Parathyroid adenoma (tissue), 2 donors: ENCODE data around the gene OR9I1.

Experiments used
- H2AFZ ChIP-seq: fragments of 300-600 bp; sonication (generic); one replicate; pipeline ENCODE4 v1.7.0; 2017; ENCODE audit warnings: antibody characterized with exemption, mild to moderate bottlenecking
- H3K27ac ChIP-seq: fragments of 300-600 bp; sonication (generic); one replicate; pipeline ENCODE4 v1.7.0; 2017
- H3K27me3 ChIP-seq: fragments of 300-600 bp; sonication (generic); one replicate; pipeline ENCODE4 v1.7.0; 2017; ENCODE audit warnings: low read length; ENCODE audit not compliant: control insufficient read depth, insufficient read depth
- H3K36me3 ChIP-seq: fragments of 300-600 bp; sonication (generic); one replicate; pipeline ENCODE4 v1.7.0; 2017; ENCODE audit warnings: low read length; ENCODE audit not compliant: control insufficient read depth, insufficient read depth
- H3K4me1 ChIP-seq: fragments of 300-600 bp; sonication (generic); one replicate; pipeline ENCODE4 v1.7.0; 2017; ENCODE audit warnings: control low read depth
- H3K4me2 ChIP-seq: fragments of 300-600 bp; sonication (generic); one replicate; pipeline ENCODE4 v1.7.0; 2017; ENCODE audit warnings: low read length
- H3K4me3 ChIP-seq: fragments of 300-600 bp; sonication (generic); one replicate; pipeline ENCODE4 v1.7.0; 2017; ENCODE audit warnings: low read depth, low read length
- H3K79me2 ChIP-seq: fragments of 300-600 bp; sonication (generic); one replicate; pipeline ENCODE4 v1.7.0; 2017; ENCODE audit warnings: control low read depth
- H3K9ac ChIP-seq: fragments of 300-600 bp; sonication (generic); one replicate; pipeline ENCODE4 v1.7.0; 2017; ENCODE audit warnings: mild to moderate bottlenecking
- H3K9me3 ChIP-seq: fragments of 300-600 bp; sonication (generic); one replicate; pipeline ENCODE4 v1.7.0; 2017; ENCODE audit warnings: low read length; ENCODE audit not compliant: control insufficient read depth
- TF ChIP-seq, protein P1 (sequence below): fragments of 300-600 bp; sonication (generic); IDR thresholded peaks from one replicate; pipeline ENCODE4 v1.7.0; 2017; ENCODE audit warnings: antibody characterized with exemption, mild to moderate bottlenecking
- donor health status: primary hyperparathyroidism.

OR9I1 gene, protein sequence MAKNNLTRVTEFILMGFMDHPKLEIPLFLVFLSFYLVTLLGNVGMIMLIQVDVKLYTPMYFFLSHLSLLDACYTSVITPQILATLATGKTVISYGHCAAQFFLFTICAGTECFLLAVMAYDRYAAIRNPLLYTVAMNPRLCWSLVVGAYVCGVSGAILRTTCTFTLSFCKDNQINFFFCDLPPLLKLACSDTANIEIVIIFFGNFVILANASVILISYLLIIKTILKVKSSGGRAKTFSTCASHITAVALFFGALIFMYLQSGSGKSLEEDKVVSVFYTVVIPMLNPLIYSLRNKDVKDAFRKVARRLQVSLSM

DNA sequence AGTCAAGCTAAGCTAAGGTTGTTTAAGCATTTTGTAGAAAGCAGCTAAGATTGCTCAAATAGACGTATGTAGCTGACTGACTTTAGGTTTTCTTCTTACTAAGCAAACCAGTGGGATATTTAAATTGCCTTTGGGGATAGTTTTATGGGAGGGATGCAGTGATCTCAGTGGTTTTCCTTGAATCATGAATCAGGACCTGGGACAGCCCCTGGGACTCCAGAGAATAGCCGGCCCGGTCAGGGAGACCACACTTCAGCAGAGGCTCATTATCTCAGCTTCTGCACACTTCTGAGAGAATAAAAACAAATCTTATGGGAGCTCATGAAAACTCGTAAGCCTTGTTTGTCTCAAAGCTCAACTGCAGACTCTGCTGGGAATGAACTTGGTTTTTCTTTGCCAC, at the start of gene OR9I1:
Gene OR9I1 (minus strand): TSS at position 62 of the 400 bp plus-strand sequence. CDS start 6,086 bp downstream, outside the sequence.
- no peaks in the 10 kb centered on the region for H3K4me1 ChIP-seq
- H2AFZ ChIP-seq, result no peak within 1 kb of the TSS
- H3K9me3 ChIP-seq, result no peaks in the 10 kb centered on the region
- H3K4me2 ChIP-seq, result no peak within 1 kb of the TSS
- no peaks in the 10 kb centered on the region for H3K27me3 ChIP-seq
- H3K27ac ChIP-seq, result no peak within 1 kb of the TSS
- no peaks in the 10 kb centered on the region for H3K79me2 ChIP-seq
- TF ChIP-seq, protein P1, sequence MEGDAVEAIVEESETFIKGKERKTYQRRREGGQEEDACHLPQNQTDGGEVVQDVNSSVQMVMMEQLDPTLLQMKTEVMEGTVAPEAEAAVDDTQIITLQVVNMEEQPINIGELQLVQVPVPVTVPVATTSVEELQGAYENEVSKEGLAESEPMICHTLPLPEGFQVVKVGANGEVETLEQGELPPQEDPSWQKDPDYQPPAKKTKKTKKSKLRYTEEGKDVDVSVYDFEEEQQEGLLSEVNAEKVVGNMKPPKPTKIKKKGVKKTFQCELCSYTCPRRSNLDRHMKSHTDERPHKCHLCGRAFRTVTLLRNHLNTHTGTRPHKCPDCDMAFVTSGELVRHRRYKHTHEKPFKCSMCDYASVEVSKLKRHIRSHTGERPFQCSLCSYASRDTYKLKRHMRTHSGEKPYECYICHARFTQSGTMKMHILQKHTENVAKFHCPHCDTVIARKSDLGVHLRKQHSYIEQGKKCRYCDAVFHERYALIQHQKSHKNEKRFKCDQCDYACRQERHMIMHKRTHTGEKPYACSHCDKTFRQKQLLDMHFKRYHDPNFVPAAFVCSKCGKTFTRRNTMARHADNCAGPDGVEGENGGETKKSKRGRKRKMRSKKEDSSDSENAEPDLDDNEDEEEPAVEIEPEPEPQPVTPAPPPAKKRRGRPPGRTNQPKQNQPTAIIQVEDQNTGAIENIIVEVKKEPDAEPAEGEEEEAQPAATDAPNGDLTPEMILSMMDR, result no peak
- H3K4me3 ChIP-seq, result no peak within 1 kb of the TSS
- H3K9ac ChIP-seq, result no peak within 1 kb of the TSS
- H3K36me3 ChIP-seq, result no peaks in the 10 kb centered on the region

DNA sequence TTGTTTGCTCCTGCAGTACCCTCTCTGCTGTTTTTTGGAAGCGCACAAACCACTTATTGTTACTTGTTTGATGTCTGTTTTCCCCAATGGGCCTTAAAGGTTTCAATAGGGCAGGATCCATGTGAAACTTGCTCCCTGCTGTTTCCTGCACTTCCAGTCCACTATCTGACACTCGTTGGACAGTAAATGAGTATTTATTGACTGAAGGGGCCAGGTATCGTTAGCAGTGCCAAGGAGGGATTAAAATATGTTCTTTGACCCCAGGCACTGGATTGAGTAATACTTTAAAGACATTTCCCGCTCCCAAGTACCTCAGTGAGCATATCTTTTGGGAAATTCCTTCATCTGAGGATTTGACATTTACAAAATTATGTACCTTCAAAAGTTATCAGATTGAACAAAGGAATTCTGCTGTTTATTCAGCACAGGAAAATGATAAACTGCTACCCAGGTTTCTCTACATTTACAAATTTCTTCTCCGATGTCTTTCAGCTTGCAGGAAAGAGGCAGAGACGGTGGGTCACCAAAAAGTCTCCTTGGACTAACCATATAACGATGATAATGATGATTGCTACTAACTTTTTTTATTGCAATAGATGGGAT, 40.3 kb upstream of the OR9I1 start:
- Histone ChIP-seq H3K4me1 (no peaks in the 10 kb centered on the region), H3K36me3 (no peaks in the 10 kb centered on the region)

DNA sequence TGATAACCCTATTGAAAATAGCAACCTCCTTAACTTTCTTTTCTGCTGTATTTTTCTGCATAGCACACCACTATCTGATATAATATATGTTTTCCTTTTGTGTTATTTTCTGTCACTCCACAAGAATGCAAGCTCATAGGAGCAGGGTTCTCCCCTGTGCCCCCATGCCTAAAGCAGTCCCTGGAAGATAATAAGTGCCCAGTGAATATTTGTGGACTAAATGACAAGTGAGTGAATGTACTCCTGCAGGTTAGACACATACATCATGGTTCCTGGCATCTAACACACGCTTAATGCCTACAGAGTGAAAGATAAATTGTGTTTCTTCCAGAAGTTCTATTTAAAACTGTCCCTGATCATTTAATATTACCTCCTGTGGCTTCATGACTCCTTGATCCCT, 39.7 kb upstream of the OR9I1 start:
- Histone ChIP-seq H3K79me2 (no peaks in the 10 kb centered on the region), H3K4me1 (no peaks in the 10 kb centered on the region), H3K4me3 (no peak overlapping the region), H3K27ac (no peak overlapping the region), H3K27me3 (no peaks in the 10 kb centered on the region), H3K9me3 (no peaks in the 10 kb centered on the region), H3K4me2 (no peak overlapping the region), H3K9ac (no peak overlapping the region), H2AFZ (no peak overlapping the region), H3K36me3 (no peaks in the 10 kb centered on the region)
- TF ChIP-seq, protein P1, result no peak

More for the DNA sequence above, 40.3 kb upstream of the OR9I1 start:
- Histone ChIP-seq H3K4me2 (no peak overlapping the region), H3K27me3 (no peaks in the 10 kb centered on the region), H2AFZ (no peak overlapping the region), H3K9me3 (no peaks in the 10 kb centered on the region), H3K27ac (no peak overlapping the region), H3K79me2 (no peaks in the 10 kb centered on the region), H3K4me3 (no peak overlapping the region), H3K9ac (no peak overlapping the region)
- TF ChIP-seq, protein P1, result no peak

DNA sequence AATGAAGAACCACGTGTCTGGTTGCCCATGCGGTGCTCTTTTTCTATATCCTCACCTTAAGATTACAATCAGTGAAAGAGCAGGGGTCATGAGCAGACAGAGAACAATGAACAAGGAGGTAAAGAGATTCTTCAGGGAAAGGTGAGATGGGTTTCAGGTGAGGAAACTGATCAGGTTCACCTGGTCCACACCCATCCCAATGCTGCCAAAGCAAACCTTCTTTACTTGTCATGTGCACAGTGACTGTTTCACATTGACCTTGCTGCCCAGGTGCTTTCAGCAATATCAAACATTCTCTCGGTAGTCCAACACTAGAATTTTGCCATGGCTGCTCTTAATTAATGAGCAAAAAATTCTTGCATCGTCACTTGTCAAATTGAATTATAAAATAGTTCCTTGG, 39.1 kb upstream of the OR9I1 start:
- Histone ChIP-seq H3K79me2 (no peaks in the 10 kb centered on the region), H3K9ac (no peak overlapping the region), H3K27ac (no peak overlapping the region), H3K4me1 (no peaks in the 10 kb centered on the region), H3K4me2 (no peak overlapping the region), H3K9me3 (no peaks in the 10 kb centered on the region), H3K36me3 (no peaks in the 10 kb centered on the region), H3K4me3 (no peak overlapping the region), H3K27me3 (no peaks in the 10 kb centered on the region), H2AFZ (no peak overlapping the region)
- TF ChIP-seq, protein P1, result no peak
